ENCODE measurements around the gene ANKLE1. TPM values are rescaled to one million over a fixed set of nuclear protein-coding genes. Genes with fewer than 3 reads are reported as not detected.

ANKLE1 gene
- total RNA-seq, 1 donor from 2014 or later = 2.3 TPM

GRCh38 chr19:17244618-17245534 is 36.8 kb upstream of the ANKLE1 start:
- no peak for DNase-seq (ENCODE audit: low spot score)
- peaks cover 27% of the 10 kb centered on the region for H3K27me3 Mint-ChIP-seq (ENCODE audit: unreplicated experiment)
- no peaks in the 10 kb centered on the region for H3K9me3 Mint-ChIP-seq (ENCODE audit: unreplicated experiment)
- peak overlapping the region; percentile 48 for H3K27ac Mint-ChIP-seq (ENCODE audit: unreplicated experiment)
- peaks cover 8% of the 10 kb centered on the region for H3K36me3 Mint-ChIP-seq (ENCODE audit: low read depth, unreplicated experiment)
- peak overlapping the region; percentile 97 for H3K4me3 Mint-ChIP-seq (ENCODE audit: unreplicated experiment)
- peaks cover 23% of the 10 kb centered on the region for H3K4me1 Mint-ChIP-seq (ENCODE audit: unreplicated experiment)
- TF ChIP-seq, protein P1, sequence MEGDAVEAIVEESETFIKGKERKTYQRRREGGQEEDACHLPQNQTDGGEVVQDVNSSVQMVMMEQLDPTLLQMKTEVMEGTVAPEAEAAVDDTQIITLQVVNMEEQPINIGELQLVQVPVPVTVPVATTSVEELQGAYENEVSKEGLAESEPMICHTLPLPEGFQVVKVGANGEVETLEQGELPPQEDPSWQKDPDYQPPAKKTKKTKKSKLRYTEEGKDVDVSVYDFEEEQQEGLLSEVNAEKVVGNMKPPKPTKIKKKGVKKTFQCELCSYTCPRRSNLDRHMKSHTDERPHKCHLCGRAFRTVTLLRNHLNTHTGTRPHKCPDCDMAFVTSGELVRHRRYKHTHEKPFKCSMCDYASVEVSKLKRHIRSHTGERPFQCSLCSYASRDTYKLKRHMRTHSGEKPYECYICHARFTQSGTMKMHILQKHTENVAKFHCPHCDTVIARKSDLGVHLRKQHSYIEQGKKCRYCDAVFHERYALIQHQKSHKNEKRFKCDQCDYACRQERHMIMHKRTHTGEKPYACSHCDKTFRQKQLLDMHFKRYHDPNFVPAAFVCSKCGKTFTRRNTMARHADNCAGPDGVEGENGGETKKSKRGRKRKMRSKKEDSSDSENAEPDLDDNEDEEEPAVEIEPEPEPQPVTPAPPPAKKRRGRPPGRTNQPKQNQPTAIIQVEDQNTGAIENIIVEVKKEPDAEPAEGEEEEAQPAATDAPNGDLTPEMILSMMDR (IDR thresholded peaks at IDR 0.05; ENCODE audit: unreplicated experiment) = no peak

GRCh38 chr19:17245535-17245984 is 36.1 kb upstream of the ANKLE1 start, which contains the start of gene NR2F6:
TSS of gene NR2F6 (minus strand) at chr19:17245919. CDS start at chr19:17245220, 699 bp downstream.
- TF ChIP-seq, protein P1 (IDR thresholded peaks at IDR 0.05; ENCODE audit: unreplicated experiment) = no peak
- H3K9me3 Mint-ChIP-seq (ENCODE audit: unreplicated experiment) = no peaks in the 10 kb centered on the region
- no peak for DNase-seq (ENCODE audit: low spot score)
- H3K4me1 Mint-ChIP-seq (ENCODE audit: unreplicated experiment) = peaks cover 23% of the 10 kb centered on the region
- peak within 1 kb of the TSS; percentile 64 for H3K27ac Mint-ChIP-seq (ENCODE audit: unreplicated experiment)
- peaks cover 8% of the 10 kb centered on the region for H3K36me3 Mint-ChIP-seq (ENCODE audit: low read depth, unreplicated experiment)
- H3K27me3 Mint-ChIP-seq (ENCODE audit: unreplicated experiment) = peaks cover 29% of the 10 kb centered on the region
- H3K4me3 Mint-ChIP-seq (ENCODE audit: unreplicated experiment) = peak within 1 kb of the TSS; percentile 97

DNA sequence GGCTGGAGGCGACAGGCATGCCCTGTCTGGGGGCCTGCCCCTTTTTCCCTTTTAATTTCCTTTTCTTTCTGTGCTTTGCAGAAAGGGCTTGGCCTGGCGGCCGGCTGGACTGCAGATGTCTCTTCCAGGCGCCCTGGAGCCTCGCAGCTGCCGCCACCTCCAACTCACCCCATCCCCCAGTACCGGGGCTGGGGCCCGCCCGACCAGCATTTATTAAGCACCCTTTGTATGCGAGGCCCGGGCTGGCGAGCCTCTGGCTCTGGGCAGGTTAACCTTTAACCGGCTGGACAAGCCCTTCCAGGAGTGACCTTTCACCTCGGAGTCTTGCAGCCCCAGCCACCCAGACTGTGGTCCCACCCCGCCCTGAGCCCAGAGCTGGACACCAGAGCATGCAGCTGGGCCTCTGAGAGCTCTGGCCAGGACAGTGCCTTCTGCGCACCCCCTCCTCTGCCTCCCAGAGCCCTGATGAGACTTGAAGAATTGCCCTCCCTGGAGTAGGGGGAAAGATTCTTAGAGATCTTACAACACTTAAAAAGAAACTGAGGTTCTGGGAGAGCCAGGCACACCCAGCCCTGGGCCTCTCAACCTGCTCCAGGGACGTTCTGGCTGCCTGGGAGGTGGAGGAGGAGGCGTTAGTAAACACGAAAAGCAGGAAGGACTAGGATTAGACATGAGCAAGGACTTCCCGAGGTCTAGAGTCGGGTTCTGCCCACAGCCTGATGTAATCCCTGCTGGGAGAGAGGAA is 34.8 kb upstream of the ANKLE1 start:
- TF ChIP-seq, protein P1 (IDR thresholded peaks at IDR 0.05; ENCODE audit: unreplicated experiment) = no peak
- no peaks in the 10 kb centered on the region for H3K9me3 Mint-ChIP-seq (ENCODE audit: unreplicated experiment)
- H3K27me3 Mint-ChIP-seq (ENCODE audit: unreplicated experiment) = peaks cover 24% of the 10 kb centered on the region
- no peaks in the 10 kb centered on the region for H3K36me3 Mint-ChIP-seq (ENCODE audit: low read depth, unreplicated experiment)
- H3K4me3 Mint-ChIP-seq (ENCODE audit: unreplicated experiment) = peak overlapping the region; percentile 89
- peak overlapping the region; percentile 64 for H3K27ac Mint-ChIP-seq (ENCODE audit: unreplicated experiment)
- no peak for DNase-seq (ENCODE audit: low spot score)
- H3K4me1 Mint-ChIP-seq (ENCODE audit: unreplicated experiment) = peaks cover 23% of the 10 kb centered on the region

GRCh38 chr19:17248011-17248776 is 33.5 kb upstream of the ANKLE1 start:
- H3K9me3 Mint-ChIP-seq (ENCODE audit: unreplicated experiment) = no peaks in the 10 kb centered on the region
- no peaks in the 10 kb centered on the region for H3K36me3 Mint-ChIP-seq (ENCODE audit: low read depth, unreplicated experiment)
- DNase-seq (ENCODE audit: low spot score) = no peak
- H3K27me3 Mint-ChIP-seq (ENCODE audit: unreplicated experiment) = peaks cover 21% of the 10 kb centered on the region
- TF ChIP-seq, protein P1 (IDR thresholded peaks at IDR 0.05; ENCODE audit: unreplicated experiment) = no peak
- no peak overlapping the region for H3K27ac Mint-ChIP-seq (ENCODE audit: unreplicated experiment)
- peak overlapping the region; percentile 73 for H3K4me3 Mint-ChIP-seq (ENCODE audit: unreplicated experiment)
- H3K4me1 Mint-ChIP-seq (ENCODE audit: unreplicated experiment) = peaks cover 18% of the 10 kb centered on the region
